HG03342 (cell line): ENCODE data around the gene STK10.

Source experiments
- ATAC-seq: cut with Tn5 transposase; IDR thresholded peaks from one replicate; pipeline ENCODE4 v1.9.1; 2021; ENCODE audit warnings: mild to moderate bottlenecking, moderate library complexity; ENCODE audit not compliant: unreplicated experiment

The STK10 gene

GRCh38 chr5:171992305-171992704 lies 195.7 kb downstream of the STK10 start:
- ATAC-seq, result no peak
